Epidermal melanocyte (primary cell): ENCODE data around the gene TYMP.
"Not testable (repeated sequence)": the region's sequence is repeated elsewhere in the genome, so short reads cannot be mapped to it uniquely, and the experiment has no call there.

ENCODE experiments used
- DNase-seq: peaks from one replicate; pipeline ENCODE4 v3.0.0; 2011; ENCODE audit warnings: low spot score; ENCODE audit not compliant: insufficient read length

TYMP gene

DNA sequence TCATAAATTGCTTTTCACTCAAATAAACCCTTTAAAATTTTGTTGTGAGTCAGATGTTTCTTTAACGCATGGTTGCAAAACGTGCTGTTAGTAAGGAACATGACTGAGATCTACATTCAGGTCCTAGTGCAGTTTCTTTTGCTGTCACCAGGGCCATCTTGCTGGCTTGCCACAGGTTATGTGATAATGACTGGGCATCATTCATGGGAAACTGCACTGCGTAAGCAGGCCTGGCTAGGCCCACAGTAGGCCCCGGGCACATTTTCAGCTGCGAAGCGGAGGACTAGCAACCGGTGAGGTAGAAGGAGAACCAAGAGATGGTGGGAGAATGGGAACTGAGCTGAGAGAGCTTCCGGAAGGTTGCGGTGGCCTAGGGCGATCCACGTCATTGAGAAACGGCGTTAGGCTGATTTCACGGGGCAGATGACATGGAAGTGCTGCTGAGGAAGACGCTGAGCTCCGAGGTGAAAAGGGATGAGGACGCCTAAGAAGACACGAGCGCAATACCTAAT, 12.7 kb upstream of the TYMP start:
- peak; percentile 44 for DNase-seq

- DNase-seq, result not testable (repeated sequence)
Observed at GRCh38 chr22:50541667-50542026, 11.8 kb upstream of the TYMP start.

GRCh38 chr22:50540381-50540780, 10.6 kb upstream of the TYMP start:
- no peak for DNase-seq

DNA sequence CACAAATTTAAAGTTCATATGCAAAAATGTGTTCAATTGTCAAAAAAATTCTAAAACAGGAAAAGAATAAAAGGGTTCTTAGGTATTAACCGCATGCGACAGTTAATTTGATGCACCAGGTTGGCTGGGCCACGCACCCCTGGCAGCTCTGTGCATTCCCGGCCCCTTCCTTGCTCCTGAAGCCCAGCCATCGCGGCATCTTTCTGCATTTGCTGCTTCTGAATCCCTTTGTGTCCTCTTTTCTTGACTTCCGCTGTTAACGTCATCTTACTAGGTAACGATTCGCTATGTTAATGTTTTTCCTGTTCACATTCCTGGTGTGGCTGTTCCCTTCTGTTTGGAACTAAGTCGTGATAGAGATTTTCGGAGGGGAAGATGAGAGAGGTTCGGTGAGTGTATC, 8.0 kb upstream of the TYMP start:
- no peak for DNase-seq

GRCh38 chr22:50536226-50536625, 6.4 kb upstream of the TYMP start:
- DNase-seq, result no peak

GRCh38 chr22:50535113-50535512, 5.3 kb upstream of the TYMP start:
- DNase-seq, result no peak

DNA sequence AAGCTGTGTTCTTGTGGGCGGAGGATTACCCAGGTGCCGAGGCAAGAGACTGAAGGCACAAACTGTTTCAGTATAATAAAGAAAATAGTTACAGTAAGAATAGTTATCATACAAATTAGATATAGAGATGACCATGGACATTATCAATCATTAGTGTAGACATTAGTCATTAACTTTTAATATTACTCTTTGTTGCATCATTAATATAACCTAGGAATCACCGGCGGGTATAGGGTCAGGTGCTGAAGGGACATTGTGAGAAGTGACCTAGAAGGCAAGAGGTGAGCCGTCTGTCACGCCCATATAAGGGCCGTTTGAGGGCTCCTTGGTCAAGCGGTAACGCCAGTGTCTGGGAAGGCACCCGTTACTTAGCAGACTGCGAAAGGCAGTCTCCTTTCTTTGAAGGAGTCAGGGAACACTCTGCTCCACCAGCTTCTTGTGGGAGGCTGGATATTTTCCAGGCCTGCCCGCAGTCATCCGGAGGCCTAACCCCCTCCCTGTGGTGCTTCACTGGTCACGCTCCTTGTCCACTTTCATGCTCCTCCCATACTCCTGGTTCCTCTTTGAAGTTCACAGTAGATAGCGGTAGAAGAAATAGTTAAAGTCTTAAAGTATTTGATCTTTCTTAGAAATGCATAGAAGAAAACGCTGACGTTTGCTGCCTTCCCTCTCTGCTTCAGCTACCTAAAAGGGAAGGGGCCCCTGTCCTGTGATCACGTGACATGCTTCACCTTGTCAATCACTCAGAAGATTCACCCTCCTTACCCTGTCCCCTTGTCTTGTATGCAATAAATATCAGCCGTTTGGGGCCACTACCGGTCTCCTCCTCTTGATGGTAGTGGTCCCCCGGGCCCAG, 4.3 kb upstream of the TYMP start:
- not testable (repeated sequence) for DNase-seq

GRCh38 chr22:50532824-50533796, 3.3 kb upstream of the TYMP start:
- DNase-seq, result no peak

DNA sequence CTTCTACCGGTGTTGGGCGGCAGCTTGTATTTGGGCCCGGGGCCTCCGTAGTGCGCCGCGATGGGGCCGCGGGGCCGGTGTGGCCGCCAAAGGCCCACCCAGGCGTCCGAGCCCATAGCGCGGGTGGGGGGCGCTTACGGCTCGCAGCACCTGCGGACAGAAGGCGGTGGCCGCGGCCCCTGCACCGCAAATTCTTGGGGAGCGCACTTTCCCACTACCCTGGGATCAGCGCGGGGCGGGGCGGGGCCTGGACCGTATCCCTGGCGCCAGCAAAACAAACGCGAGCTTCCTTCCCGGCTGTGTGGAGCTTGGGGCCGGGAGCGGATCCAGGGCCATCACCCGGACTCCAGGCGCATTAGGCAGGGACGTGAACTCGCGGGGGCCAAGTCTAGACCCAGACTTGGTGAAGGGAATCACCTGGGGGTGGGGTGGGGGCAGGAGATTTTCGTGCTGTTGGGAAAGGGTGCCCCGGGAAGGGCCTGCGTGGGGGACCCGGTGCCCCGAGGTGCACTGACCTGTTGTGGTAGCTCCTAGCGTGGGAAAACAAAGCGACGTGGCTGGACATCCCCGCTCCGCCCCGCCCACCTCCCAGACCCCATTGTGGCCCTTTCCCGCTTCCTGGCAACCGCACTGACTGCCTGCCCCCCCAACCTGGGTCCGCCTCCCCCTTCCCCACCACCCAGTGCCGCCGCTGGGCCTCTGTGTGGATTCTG, 2.3 kb upstream of the TYMP start:
- peak; percentile 67 for DNase-seq

DNA sequence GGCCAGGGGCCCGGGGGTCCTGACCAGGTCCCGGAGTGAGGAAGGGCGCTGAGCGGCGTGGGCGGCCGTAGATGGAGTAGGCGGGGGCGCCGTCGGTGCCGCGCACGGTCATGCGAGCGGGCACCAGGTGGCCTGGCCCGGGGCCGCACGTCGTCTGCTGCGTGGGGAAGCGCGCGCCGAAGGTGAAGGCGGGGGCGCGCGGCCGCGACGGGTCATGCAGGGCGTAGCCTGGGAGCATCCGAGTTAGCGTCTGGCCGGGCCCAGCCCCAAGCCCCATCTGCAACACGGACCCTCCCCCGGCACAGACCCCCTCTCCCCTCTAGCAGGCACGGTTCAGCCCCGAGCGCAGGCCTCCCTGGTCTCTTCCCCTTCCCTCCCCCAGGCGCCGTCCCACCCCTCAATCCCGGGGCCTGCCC, 1.7 kb upstream of the TYMP start:
- DNase-seq, result peak; percentile 21

DNA sequence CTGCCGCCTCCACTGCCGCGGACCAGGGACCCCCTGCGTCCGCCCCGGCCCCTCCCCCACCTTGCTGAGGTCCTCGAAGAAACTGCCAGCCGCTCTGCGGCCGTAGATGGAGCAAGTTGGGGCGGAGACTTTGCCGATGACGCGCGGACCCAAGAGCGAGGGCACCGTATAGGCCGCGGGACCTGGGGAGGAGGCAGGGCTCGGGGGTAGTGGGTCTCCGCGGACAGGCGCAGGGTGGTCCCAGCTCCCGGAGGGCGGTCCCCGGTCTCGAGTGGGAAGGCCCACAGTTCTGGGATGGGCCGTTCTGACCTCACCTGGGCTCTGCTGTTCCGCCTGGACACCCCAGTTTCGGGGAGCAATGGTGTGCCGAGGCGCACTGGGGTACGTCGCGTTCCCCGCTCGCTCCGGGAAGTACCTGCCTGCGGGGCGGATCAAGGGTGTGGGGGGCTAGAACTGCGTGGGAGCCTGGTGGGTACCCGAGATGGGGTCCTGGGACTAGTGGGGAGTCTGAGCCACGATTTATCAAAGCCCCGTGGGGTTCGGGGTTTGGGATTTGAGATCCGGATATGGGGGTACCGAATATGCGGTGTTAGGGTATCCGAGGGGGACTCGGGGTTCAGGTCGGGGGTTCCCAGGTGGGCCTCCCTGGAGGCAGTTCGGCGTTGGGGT, 1.2 kb upstream of the TYMP start:
- DNase-seq, result peak; percentile 76

DNA sequence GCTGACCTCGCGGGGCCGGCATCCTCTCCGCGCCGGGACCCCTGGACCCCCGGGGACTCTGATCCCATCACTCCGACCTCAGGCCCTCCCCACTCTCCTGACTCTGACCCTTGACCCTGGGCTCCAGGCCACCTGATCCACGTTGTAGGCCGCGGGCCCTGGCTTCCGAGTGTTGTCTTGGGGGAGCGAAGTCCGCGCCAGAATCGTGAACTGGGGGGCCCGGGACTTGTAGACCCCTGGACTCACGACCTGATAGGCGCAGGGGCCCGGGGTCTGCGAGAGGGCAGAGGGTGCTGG, 716 bp upstream of the TYMP start:
- DNase-seq, result no peak

DNA sequence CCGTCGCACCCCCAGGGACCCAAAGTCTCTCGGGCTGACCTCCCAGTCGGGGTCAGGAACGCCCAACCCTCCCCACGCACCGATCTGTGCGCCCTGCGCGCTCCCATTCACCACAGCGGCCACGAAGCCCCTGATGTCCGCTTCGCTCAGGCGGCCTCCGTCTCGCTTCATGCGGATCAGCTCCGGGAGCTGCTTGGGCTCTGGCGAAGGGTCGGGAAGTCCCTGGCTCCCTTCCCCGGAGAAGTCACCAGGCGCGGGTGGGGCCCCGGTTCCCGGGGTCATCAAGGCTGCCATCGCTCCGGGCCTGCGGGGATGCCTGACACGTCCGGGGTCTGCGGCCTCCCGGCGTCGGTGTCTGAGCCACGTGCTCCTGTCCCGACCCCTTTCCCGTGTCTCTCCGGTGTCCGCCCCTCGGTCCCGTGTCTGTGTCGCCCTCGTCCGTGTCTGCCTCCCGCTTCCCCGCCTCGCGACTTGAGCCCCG, 356 bp downstream of the TYMP start:
- DNase-seq, result no peak

- no peak for DNase-seq
Observed at GRCh38 chr22:50528682-50529415, 963 bp downstream of the TYMP start.

DNA sequence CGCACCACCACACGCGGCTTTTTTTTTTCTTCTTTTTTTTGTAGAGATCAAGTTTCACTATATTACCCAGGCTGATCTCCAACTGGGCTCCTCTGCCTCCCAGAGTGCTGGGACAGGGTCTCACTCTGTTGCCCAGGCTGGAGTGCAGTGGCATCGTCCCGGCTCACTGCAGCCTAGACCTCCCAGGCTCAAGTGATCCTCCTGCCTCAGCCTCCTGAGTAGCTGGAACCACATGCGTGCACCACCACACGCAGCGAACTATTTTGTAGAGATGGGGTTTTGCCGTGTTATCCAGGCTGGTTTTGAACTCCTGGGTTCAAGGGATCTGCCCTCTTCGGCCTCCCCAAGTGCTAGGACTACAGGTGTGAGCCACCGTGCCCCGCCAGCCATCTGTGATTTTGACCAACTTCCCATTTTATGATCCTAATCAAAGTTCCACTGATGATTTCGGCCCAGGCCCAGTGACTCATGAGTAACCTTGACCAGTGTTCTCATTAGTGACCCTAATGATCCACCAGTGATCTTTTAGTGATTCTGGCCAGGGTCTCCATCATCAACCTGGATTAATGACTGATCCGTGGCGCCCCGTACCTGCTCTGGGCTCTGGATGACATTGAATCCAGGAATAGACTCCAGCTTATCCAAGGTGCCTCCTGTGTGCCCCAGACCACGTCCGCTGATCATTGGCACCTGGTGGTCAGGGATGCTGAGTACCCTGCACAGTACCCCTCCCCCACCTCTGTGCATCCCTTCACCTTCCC, 1.7 kb downstream of the TYMP start:
- no peak for DNase-seq

- no peak for DNase-seq
Observed at GRCh38 chr22:50526834-50527801, 2.7 kb downstream of the TYMP start.

- DNase-seq, result peak; percentile 86
Observed at GRCh38 chr22:50526108-50526833, 3.5 kb downstream of the TYMP start.

DNA sequence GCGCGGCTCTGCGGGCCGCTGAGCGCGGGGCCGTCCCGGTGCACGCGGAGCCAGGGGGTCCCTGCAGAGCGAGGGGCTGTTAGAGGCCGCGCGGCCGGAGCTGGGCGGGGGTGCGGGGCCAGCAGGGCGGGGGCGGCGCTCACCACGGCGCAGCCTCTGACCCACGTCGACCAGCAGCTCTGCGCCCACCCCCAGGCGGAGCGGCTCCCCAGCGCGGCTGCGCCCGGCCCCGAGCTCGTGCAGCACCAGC, 4.0 kb downstream of the TYMP start:
- DNase-seq, result no peak
